GM04503 (cell line): ENCODE results near the gene CA14.
"Not testable (repeated sequence)": the region's sequence is repeated elsewhere in the genome, so short reads cannot be mapped to it uniquely, and the experiment has no call there.

ENCODE experiments used
- DNase-seq: peaks from one replicate; pipeline ENCODE4 v3.0.0-alpha.2; 2012; ENCODE audit warnings: low read depth

The CA14 gene

DNA sequence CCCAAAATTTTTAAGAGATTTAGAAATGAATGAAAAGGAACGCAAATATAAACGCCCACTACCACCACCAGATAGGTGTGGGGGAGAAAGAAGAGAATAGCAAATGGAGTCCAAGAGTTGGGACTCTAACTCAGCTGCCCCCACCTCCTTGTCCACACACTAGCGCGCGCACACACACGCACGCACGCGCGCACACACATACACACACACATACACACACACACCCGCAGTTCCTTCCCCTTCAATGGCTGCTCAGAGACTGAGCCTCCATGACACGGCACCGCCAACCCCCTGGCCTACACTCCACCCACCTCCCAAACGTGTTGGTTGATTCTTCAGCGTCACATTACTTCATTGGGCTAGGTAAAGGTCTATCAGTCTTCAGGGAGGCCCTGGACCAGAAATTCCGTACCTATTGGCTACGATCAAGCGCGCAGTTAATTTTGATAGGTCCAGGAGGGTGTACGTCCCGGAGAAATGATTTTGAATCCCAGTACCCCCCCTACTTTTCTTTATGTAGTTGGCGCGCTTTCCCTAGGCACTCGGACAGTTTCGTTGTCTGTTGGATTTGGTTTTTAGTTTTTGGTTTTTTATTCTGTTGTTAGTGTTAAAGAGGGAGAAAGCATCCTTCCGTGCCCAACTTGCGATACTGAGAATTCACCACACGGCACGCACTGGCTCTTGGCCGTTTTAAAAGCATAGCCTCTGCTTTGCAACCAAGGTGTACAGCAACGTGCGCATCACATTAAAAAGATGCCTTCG, 21.5 kb upstream of the CA14 start, which contains the start of gene ANP32E:
Gene ANP32E (minus strand): TSS at position 261 of the 762 bp plus-strand sequence. CDS start 326 bp downstream, outside the sequence.
- peak; percentile 99 for DNase-seq

GRCh38 chr1:150236614-150237100, 20.9 kb upstream of the CA14 start:
- no peak for DNase-seq

DNA sequence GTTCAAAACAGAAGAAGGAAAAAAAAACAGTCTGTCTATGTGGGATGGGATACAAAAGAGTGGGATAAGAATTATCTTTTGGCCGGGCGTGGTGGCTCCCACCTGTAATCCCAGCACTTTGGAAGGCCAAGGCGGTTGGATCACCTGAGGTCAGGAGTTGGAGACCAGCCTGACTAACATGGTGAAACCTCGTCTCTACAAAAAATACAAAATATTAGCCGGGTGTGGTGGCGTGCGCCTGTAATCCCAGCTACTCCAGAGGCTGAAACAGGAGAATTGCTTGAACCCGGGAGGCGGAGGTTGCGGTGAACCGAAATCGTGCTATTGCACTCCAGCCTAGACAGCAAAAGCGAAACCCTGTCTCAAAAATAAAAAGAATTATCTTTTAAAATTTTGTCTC, 20.4 kb upstream of the CA14 start:
- not testable (repeated sequence) for DNase-seq

GRCh38 chr1:150237746-150238145, 19.8 kb upstream of the CA14 start:
- no peak for DNase-seq

DNA sequence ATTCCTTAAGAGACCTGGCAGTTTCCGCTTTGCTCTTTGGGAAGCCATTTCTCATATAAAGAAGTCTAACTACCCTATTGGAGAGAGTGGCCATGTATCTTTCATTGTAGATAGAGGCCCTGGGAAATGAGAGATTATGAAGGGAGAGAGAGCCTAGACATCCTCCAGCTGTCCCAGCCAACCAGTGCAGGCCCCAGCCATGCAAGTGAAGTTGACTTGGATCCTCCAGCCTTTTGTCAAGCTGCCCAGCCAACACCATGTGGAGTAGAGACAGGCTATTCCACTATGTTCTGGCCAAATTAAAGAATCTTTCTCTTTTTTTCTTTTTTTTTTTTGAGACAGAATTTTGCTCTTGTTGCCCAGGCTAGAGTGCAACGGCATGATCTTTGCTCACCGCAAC, 14.6 kb upstream of the CA14 start:
- DNase-seq = no peak

DNA sequence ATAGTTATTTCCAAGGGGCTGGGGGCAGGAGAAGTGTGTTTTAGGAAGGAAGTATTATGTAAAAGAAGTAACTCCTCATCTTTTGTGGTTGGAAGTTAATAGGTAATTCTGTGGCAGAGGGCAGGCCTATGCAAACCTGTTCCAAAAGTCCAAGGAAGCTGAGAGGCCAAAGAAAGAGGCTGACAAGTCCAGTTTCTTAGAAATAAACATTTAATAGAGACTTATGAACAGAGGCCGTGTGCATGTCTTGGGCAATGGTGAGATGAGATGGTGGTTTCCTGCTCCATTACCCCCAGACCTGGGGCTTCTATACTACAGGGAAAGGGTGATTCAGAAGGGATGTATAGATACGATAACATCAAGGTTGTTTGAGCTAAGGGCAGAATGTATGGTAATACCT, 7.6 kb upstream of the CA14 start:
- DNase-seq = no peak

DNA sequence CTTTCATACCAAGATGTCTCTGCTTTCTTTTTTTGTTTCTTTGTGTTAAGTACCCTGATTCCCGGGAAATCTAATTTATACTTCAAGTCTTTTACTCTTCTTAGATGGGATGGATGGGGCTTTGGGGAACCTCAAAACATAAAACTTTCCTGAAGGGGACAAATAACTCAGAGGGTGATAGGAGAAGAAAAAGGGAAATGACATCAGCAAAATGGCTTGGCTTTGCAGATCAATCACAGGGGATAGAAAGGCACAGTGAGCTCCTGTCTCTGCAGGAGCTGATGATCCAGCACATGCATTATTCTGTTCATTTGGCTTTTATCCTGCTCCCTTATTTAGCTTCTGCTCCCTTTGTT, 1.4 kb upstream of the CA14 start:
- no peak for DNase-seq

DNA sequence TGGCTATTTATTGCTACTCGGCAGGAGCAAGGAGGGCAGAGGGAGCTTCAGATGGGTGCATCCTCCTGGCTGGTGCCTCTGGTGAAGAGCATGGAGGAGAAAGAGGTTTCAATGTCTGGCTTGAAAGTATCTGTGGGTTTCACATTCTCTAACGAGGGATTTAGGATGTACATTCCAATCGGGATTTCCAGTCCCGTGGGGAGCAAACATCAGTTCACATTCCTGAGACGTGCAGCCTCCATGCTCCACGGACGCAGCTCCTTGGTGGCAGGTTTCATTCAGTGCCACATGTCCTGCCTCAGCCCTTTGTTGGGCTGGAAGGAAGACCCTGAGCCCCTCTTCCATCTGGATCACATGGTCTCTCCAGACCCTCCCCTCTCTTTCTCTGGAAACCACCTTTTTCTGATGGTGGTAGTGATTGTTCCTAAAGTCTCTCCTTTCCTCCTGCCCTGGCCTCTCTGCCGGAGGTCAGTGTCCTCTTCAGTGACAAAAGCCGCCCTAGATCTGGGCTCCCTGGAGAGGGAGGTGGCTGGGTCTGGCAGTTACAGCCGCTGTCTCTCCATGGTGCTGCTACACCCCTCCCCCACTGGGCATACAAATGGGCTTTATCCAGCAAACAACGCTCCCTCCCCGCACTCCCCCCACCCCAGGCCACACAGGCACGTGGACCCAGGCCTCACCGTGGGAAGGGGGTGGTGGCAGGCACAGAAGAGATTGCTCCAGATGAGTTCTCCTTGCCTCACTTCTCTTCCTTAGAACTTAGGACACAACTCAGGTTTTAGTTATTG, 826 bp upstream of the CA14 start:
- no peak for DNase-seq

- DNase-seq = no peak
Observed at GRCh38 chr1:150259217-150259616, 1.6 kb downstream of the CA14 start.

GRCh38 chr1:150259758-150260669, 2.4 kb downstream of the CA14 start:
- no peak for DNase-seq

GRCh38 chr1:150261367-150261766, 3.8 kb downstream of the CA14 start:
- DNase-seq = no peak

GRCh38 chr1:150262388-150263320, 5.1 kb downstream of the CA14 start:
- DNase-seq = no peak

GRCh38 chr1:150263549-150263948, 6.0 kb downstream of the CA14 start:
- no peak for DNase-seq

GRCh38 chr1:150267896-150268295, 10.3 kb downstream of the CA14 start:
- DNase-seq = no peak

DNA sequence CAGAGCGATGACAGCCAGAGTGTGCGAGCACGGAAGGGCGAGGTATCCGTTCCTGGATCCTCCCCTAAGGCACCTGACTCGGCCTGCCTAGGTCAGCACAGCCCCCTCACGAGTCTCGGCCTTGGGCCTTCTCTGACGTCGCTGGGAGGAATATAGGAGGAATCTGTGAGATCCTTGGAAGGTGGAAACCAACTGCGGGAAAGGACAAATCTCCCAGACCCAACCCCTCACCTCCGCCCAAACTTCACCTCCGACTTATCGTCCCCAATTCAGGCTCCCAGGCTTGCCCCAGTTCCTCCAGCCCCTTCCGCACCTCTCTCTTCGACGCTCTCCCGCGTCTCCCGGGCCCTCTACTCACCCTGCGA, 10.7 kb downstream of the CA14 start:
- DNase-seq = no peak

- peak; percentile 84 for DNase-seq
Observed at GRCh38 chr1:150268705-150269403, 11.3 kb downstream of the CA14 start, which contains the start of gene APH1A. TSS of gene APH1A (minus strand) at chr1:150269016. CDS start at chr1:150268810, 206 bp downstream.

DNA sequence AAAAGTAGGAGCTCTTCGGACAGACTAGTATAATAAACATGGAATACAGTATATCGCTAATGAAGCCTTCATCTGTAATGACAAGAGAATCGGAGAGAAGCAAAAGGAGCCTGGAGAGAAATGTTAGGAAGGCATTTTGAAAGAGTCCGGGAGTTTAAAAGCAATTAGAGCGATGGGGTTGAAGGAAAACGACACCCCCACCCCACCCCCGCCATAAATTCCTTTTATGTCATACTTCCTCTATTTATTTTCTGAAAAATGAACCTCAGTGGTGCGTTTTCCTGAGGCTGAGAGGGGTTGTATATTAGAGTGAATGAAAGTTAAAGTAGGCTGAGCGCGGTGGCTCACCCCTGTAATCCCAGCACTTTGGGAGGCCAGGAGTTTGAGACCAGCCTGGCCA, 11.9 kb downstream of the CA14 start:
- no peak for DNase-seq

DNA sequence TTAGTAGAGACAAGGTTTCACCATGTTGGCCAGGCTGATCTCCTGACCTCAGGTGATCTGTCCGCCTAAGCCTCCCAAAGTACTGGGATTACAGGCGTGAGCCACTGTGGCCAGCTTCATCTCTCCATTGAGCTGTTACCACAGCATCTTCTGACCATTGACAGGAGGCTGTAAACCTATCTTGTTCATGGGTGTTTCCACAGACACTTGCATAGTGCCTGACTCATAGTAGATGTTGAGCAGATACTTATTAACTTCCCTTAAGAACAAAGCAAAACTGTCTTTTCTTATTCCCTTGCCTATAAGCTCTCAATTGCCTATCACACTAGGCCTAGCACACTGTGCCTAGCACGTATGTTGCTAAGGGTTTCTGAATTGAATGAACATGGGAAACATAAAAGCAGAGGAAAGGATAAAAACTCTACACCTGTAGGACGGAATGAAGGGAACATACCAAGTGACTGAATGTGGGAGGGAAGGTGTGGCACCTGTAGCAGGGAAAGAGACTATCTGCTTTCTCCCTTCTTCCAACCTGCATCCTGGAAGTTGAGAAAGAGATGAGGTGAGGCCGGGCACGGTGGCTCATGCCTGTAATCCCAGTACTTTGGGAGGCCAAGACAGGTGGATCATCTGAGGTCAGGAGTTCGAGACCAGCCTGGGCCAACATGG, 13.9 kb downstream of the CA14 start:
- DNase-seq = no peak

- DNase-seq = no peak
Observed at GRCh38 chr1:150273311-150273710, 15.7 kb downstream of the CA14 start.
